Choroid plexus epithelial cell (primary cell): ENCODE data around the gene ERCC8.

Source experiments
- DNase-seq: peaks from one replicate; pipeline ENCODE4 v3.0.0-alpha.2; 2010; ENCODE audit warnings: low read depth
- H3K4me3 ChIP-seq: 2 replicates; pipeline ENCODE4 v1.5.1; 2011; ENCODE audit warnings: low read depth, mild to moderate bottlenecking, control low read depth, low read length, moderate library complexity
- TF ChIP-seq, protein P1 (sequence below): conservative IDR thresholded peaks from 2 replicates; pipeline ENCODE4 v1.5.1; 2011; ENCODE audit warnings: low read depth, mild to moderate bottlenecking, control low read depth, inconsistent platforms, low read length, moderate library complexity

ERCC8 gene

DNA sequence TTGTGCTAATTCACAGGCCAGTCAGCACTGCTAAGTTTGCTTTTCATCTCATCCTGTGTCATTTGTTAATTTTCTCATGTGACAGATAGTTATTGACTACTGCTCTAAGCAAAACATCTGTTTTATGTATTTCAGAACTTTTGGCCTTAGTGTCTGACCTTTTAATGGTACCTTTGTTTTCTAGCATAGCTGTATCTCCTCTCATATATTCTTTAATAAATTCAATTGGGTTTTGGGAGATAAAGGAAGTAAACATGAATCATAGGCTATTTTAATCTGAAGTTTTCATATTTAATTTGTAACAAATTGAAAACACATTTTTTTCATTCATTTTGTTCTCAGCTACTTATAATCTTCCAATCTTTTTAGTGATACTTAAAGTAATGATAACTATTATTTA lies 13.2 kb upstream of the ERCC8 start:
- H3K4me3 ChIP-seq, result no peak overlapping the region
- no peak for DNase-seq
- TF ChIP-seq, protein P1, sequence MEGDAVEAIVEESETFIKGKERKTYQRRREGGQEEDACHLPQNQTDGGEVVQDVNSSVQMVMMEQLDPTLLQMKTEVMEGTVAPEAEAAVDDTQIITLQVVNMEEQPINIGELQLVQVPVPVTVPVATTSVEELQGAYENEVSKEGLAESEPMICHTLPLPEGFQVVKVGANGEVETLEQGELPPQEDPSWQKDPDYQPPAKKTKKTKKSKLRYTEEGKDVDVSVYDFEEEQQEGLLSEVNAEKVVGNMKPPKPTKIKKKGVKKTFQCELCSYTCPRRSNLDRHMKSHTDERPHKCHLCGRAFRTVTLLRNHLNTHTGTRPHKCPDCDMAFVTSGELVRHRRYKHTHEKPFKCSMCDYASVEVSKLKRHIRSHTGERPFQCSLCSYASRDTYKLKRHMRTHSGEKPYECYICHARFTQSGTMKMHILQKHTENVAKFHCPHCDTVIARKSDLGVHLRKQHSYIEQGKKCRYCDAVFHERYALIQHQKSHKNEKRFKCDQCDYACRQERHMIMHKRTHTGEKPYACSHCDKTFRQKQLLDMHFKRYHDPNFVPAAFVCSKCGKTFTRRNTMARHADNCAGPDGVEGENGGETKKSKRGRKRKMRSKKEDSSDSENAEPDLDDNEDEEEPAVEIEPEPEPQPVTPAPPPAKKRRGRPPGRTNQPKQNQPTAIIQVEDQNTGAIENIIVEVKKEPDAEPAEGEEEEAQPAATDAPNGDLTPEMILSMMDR, result no peak

DNA sequence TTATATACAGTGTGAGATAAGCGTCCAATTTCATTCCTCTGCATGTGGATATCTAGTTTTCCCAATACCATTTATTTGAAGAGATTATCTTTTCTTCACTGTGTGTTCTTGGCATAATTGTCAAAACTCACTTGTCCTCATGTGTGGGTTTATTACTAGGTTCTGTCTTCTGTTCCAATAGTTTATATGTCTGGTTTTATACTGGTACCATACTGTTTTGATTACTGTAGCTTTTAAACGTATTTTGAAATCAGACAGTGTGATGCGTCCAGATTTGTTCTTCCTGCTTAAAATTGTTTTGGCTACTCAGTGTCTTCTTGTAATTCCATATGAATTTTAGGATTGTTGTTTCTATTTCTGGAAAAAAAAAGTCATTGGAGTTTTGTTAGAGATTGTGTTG lies 10.4 kb upstream of the ERCC8 start:
- no peak for DNase-seq
- TF ChIP-seq, protein P1, result no peak
- no peak overlapping the region for H3K4me3 ChIP-seq

DNA sequence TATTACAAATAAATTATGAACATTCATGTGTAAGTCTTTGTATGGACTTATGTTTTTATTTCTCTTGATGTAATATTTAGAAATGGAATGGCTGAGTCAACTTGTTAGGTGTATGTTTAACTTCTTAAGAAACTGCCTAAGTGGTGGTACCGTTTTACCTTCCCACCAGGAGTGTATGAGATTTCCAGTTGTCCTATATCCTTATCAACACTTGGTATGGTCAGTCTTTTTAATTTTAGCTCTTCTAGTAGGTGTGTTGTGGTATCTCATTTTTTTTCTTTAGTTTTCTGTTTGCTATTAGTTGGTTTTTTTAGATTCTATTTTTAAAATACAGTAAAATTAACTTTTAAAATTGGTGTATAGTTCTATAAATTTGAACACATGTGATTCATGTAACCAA lies 3.9 kb upstream of the ERCC8 start:
- TF ChIP-seq, protein P1, result no peak
- no peak for DNase-seq
- no peak overlapping the region for H3K4me3 ChIP-seq

DNA sequence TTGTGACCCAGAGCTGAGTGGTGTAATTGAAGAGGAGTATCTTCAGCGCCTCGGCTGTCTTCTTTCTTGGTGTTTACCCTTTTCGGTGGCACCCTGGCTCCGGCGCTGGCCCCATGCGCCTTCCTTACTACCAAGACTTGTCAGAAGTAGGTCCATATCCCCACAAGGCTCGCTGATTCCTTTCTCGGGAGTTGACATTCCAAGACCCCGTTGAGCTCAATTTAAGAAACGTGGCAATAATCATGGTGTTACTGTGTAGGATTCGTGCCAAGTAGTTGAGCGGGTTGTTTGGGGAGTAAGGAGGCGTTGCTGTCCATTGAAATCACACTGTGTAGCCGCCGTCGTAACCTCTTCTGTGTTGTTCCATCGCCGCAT lies 930 bp upstream of the ERCC8 start:
- DNase-seq, result peak; percentile 66
- H3K4me3 ChIP-seq, result peak overlapping the region; percentile 83
- TF ChIP-seq, protein P1, result no peak

DNA sequence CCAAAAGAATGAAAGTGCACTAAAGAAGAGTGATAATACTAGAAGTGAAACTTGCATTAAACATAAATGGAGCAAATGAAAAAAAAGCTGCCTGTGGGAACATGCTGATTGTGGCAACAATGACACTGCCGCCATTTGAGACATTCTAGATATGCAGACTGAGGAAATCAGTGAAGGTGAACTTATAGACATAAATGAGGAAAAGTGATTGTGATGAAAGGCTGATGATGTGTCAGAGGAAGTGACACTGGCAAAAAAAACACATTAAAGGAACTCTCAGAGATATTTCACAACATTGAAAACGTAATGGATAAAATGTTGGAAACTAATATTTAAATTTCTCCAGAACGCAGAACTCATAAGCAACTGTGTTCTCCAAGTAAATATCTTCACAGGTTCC lies 1.2 kb downstream of the ERCC8 start:
- no peak for DNase-seq
- TF ChIP-seq, protein P1, result no peak
- no peak overlapping the region for H3K4me3 ChIP-seq

DNA sequence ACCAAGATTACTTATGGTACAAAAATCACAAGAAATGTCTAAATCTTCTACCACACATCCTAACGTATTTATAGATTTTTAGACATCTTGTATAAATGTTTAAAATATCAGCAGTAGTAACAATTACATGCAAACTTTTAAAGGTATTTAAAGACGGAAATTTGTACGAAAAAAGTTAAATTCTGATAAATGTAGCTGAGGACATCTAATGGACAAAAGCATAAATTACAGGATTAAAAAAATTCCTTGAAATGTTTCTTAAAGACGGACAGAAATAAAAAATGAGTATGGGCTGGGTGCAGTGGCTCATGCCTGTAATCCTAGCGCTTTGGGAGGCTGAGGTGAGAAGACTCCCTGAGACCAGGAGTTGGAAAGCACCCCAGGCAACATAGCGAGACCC lies 15.8 kb downstream of the ERCC8 start:
- TF ChIP-seq, protein P1, result peak; percentile 50
- H3K4me3 ChIP-seq, result no peak overlapping the region
- DNase-seq, result peak; percentile 34

DNA sequence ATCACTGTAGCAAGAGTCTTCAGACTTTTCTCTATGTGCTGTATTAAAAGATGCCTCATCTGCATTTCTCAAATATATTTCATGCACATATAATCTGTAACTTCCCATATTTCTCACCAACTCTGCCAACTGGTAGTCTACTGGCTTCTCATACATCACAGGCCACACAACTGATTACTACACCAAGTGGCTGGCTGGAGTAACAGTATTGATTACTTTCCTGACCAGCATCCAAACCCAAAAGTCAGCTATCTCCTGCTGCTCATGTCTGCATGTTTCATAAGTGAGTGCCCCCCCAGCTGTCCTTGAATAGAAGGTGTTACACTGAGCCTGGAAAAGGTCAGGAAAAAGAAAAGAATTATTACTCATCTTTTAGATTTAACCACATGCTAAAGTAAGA lies 17.4 kb downstream of the ERCC8 start:
- TF ChIP-seq, protein P1, result no peak
- DNase-seq, result no peak
- H3K4me3 ChIP-seq, result no peak overlapping the region
